Epithelial cell of proximal tubule (primary cell): Measurements from ENCODE around the gene CAMTA1. TPM values are rescaled to one million over a fixed set of nuclear protein-coding genes. Genes with fewer than 3 reads are reported as not detected.

Source experiments
- DNase-seq: peaks from one replicate; pipeline ENCODE4 v3.0.0-alpha.2; 2011; ENCODE audit warnings: low read depth
- H3K4me3 ChIP-seq: 2 replicates; pipeline ENCODE4 v1.5.1; 2011; ENCODE audit warnings: low read depth, mild to moderate bottlenecking, low read length
- CTCF ChIP-seq: conservative IDR thresholded peaks from 2 replicates; pipeline ENCODE4 v1.5.1; 2012; ENCODE audit warnings: low read depth, mild to moderate bottlenecking, low read length
- total RNA-seq: library from RNA; depleted of rRNA; stranded (reverse); fragments of >200 nt; gene quantifications from 2 replicates; pipeline ENCODE4 v1.2.3, GENCODE V29; 2015

Gene CAMTA1
- total RNA-seq, 1 donor from 2014 or later: 79.2 TPM

GRCh38 chr1:7607097-7607496, 821.8 kb downstream of the CAMTA1 start:
- TF ChIP-seq CTCF: no peak
- no peak for DNase-seq
- H3K4me3 ChIP-seq: no peak overlapping the region

GRCh38 chr1:7608628-7609305, 823.5 kb downstream of the CAMTA1 start:
- TF ChIP-seq CTCF: no peak
- H3K4me3 ChIP-seq: no peak overlapping the region
- no peak for DNase-seq

- no peak overlapping the region for H3K4me3 ChIP-seq
- DNase-seq: no peak
- no peak for TF ChIP-seq CTCF
These were observed 824.2 kb downstream of the CAMTA1 start for GRCh38 chr1:7609311-7609994.

- H3K4me3 ChIP-seq: no peak overlapping the region
- no peak for TF ChIP-seq CTCF
- no peak for DNase-seq
These were observed 825.0 kb downstream of the CAMTA1 start for GRCh38 chr1:7610106-7610731.

GRCh38 chr1:7610936-7611335, 825.7 kb downstream of the CAMTA1 start:
- no peak for DNase-seq
- H3K4me3 ChIP-seq: no peak overlapping the region
- no peak for TF ChIP-seq CTCF

- no peak for DNase-seq
These were observed 826.3 kb downstream of the CAMTA1 start for GRCh38 chr1:7611421-7612010.

More at GRCh38 chr1:7611421-7612010, 826.3 kb downstream of the CAMTA1 start:
- TF ChIP-seq CTCF: no peak
- no peak overlapping the region for H3K4me3 ChIP-seq
